GM19397 (cell line): ENCODE results near the gene CSTPP1.
"Not testable (repeated sequence)": the region's sequence is repeated elsewhere in the genome, so short reads cannot be mapped to it uniquely, and the experiment has no call there.

ENCODE experiments used
- ATAC-seq: cut with Tn5 transposase; IDR thresholded peaks from one replicate; pipeline ENCODE4 v1.9.1; 2021; ENCODE audit warnings: mild to moderate bottlenecking, moderate library complexity; ENCODE audit not compliant: unreplicated experiment

The CSTPP1 gene

GRCh38 chr11:47189100-47189834, 252.7 kb downstream of the CSTPP1 start:
- no peak for ATAC-seq

GRCh38 chr11:47191137-47191536, 254.6 kb downstream of the CSTPP1 start:
- not testable (repeated sequence) for ATAC-seq

- no peak for ATAC-seq
Observed at GRCh38 chr11:47192111-47192510, 255.6 kb downstream of the CSTPP1 start.

- ATAC-seq, result not testable (repeated sequence)
Observed at GRCh38 chr11:47198161-47198560, 261.6 kb downstream of the CSTPP1 start.

GRCh38 chr11:47201015-47201414, 264.5 kb downstream of the CSTPP1 start:
- no peak for ATAC-seq

- ATAC-seq, result no peak
Observed at GRCh38 chr11:47202576-47202975, 266.0 kb downstream of the CSTPP1 start.

- no peak for ATAC-seq
Observed at GRCh38 chr11:47204637-47204989, 268.1 kb downstream of the CSTPP1 start.

- ATAC-seq, result not testable (repeated sequence)
Observed at GRCh38 chr11:47206577-47206976, 270.0 kb downstream of the CSTPP1 start.

- ATAC-seq, result no peak
Observed at GRCh38 chr11:47207459-47207858, 270.9 kb downstream of the CSTPP1 start.

- ATAC-seq, result not testable (repeated sequence)
Observed at GRCh38 chr11:47208008-47208552, 271.5 kb downstream of the CSTPP1 start.

- no peak for ATAC-seq
Observed at GRCh38 chr11:47208628-47209027, 272.1 kb downstream of the CSTPP1 start.
